GM12891 (cell line): ENCODE measurements around the gene WDR64.

Experiments
- POLR2A ChIP-seq: IDR thresholded peaks from 2 replicates; pipeline ENCODE4 v1.6.1; 2011; ENCODE audit warnings: low read depth, low read length, control low read depth
- POLR2AphosphoS5 ChIP-seq: IDR thresholded peaks from 2 replicates; pipeline ENCODE4 v1.6.1; 2011; ENCODE audit warnings: low read depth, low read length, control low read depth
- SPI1 ChIP-seq: IDR thresholded peaks from 2 replicates; pipeline ENCODE4 v1.6.1; 2011; ENCODE audit warnings: low read depth, low read length, control low read depth
- TAF1 ChIP-seq: IDR thresholded peaks from 2 replicates; pipeline ENCODE4 v1.6.1; 2011; ENCODE audit warnings: low read depth, low read length, control low read depth

DNA sequence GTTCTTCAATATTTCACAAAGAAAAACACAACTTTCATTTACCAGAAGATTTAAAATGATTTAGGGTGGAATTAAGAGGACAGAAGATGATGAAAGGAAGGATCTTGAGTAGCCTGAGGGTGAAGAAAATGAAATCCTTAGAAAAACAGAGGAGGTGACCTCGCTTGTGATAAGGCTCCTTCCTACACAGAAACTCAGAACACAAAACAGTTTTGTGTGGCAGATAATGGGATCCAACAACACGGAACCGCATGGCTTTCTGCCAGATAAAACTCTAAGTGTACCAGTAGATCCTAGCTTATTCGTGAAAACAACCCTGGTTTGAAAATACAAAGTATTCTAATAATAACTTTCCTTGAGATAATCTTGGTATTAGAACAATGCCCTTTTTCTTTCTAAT, 121.9 kb downstream of the WDR64 start:
- TF ChIP-seq POLR2AphosphoS5, result no peak
- TF ChIP-seq POLR2A, result no peak
- TF ChIP-seq SPI1, result no peak
- TF ChIP-seq TAF1, result no peak
